HG02798 (cell line): ENCODE measurements around the gene FOXL3.
"Not testable (repeated sequence)": the region's sequence is repeated elsewhere in the genome, so short reads cannot be mapped to it uniquely, and the experiment has no call there.

ENCODE experiments used
- ATAC-seq: cut with Tn5 transposase; IDR thresholded peaks from one replicate; pipeline ENCODE4 v1.9.1; 2021; ENCODE audit warnings: mild to moderate bottlenecking; ENCODE audit not compliant: unreplicated experiment, poor library complexity

FOXL3 gene

GRCh38 chr7:254337-255037 lies 35.5 kb upstream of the FOXL3 start:
- no peak for ATAC-seq

DNA sequence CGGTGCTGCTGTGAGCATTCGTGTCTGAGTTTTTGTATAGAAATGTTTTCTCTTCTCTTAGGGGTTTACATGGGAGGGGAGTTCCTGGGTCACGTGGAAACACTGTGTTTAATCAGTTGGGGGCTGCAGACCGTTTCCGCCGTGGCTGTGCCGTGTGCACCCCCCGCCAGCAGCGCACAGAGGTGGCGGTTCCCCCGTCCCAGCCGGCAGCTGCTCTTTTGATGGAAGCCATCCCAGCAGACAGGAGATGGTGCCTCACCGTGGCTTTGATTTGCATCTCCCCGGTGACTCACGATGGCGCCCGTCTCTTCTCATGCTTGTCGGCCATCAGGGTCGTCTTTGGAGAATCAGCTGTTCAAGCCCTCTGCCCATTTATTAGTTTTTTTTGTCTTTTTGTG lies 34.9 kb upstream of the FOXL3 start:
- no peak for ATAC-seq

- ATAC-seq: no peak
These were observed 34.1 kb upstream of the FOXL3 start for GRCh38 chr7:255721-256361.

DNA sequence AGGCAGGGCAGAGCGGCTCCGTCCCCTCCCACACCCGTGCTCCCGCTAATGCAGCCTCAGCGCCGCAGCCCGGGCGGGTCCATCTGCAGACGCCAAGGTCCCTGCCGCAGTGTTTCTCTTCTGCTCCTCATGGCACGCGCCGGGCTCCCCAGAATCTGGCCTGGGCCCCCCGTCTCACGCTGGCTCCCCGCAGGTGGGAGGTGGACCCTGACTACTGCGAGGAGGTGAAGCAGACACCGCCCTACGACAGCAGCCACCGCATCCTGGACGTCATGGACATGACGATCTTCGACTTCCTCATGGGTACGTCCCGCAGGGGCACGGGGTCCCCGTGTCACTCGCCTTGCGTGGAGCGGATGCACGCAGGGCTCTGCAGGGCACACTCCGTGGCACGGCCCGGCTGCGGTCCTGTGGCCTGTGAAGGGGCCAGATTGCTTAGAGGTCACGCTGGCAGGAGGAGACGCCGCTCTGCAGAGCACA lies 33.5 kb upstream of the FOXL3 start:
- ATAC-seq: no peak

DNA sequence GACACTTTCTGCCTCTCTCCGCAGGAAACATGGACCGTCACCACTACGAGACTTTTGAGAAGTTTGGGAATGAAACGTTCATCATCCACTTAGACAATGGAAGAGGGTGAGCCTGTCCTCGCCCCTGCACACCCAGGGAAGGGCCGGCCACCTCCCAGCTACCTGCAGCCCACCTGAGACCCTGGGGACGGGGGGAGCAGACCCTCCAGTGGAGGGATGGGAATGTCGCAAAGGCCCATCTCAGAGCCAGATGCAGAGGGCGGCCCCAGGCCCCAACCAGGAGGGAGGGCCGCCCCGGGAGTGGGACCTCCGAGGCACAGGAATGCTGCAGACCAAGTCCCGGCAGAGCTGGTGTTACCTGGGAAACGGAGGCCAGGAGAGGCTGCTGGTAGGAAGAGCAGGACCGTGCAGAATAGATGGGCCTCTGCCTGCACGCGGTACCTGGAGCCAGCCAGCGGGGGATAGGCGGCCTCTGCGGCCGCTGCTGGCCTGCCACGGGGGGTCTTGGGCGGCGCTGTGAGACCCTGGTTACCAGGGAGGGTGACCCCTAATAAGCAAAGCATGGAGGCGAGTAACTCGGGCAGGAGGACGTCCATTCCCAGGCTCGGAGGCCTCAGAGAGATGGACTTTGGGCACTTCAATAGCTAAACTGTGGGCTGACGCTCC lies 32.9 kb upstream of the FOXL3 start:
- no peak for ATAC-seq

DNA sequence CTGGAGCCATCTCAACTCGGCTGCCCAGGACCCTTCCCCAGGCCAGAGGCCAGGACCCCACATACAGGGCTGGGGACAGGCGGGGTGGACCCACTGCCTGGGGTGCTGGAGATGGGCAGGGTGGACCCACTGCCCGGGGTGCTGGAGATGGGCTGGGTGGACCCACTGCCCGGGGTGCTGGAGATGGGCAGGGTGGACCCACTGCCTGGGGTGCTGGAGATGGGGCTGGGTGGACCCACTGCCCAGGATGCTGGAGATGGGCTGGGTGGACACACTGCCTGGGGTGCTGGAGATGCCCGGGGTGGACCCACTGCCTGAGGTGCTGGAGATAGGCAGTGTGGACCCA lies 32.4 kb upstream of the FOXL3 start:
- ATAC-seq: no peak

DNA sequence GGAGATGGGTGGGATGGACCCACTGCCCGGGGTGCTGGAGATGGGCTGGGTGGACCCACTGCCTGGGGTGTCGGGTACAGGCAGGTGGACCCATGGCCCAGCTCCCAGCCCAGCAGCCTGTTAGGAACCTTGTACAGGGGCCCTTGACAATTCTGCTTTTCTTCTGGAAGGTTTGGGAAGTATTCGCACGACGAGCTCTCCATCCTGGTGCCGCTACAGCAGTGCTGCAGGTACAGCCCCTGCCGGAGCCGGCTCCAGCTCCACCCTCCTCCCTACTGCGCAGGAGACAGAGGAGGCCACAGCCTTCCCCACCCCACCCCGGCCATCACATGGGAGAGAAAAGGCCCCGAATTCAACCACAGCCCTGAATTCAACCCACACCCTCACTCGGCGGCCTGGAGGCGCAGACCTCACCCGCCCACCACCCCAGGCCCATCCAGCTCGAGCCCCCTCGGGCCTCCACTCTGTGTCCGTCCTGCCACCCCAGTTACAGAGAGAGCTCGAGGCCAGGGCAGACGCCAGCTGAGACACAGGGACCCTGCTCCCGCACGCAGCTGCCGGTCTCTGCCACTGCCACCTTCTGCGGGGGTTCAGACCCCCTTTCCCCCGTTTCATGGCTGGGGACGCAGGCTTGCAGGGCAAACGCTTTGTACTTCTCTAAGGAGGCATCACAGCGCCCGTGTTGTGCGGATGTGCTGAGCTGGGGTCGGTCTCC lies 31.3 kb upstream of the FOXL3 start:
- ATAC-seq: no peak

DNA sequence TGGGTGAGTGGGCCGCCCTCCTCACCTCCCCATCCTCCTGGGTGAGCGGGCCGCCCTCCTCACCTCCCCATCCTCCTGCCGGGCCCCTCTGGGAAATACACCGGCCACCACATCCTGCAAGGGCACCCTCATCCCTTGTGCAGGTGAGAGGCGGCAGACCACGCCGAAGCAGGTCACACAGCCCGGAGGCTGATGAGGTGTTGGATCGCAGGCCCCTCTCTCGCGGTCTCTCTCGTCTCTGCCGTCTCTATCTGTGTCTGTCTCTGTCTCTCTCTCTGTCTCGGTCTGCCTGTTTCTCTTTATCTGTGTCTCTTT lies 30.8 kb upstream of the FOXL3 start:
- no peak for ATAC-seq

DNA sequence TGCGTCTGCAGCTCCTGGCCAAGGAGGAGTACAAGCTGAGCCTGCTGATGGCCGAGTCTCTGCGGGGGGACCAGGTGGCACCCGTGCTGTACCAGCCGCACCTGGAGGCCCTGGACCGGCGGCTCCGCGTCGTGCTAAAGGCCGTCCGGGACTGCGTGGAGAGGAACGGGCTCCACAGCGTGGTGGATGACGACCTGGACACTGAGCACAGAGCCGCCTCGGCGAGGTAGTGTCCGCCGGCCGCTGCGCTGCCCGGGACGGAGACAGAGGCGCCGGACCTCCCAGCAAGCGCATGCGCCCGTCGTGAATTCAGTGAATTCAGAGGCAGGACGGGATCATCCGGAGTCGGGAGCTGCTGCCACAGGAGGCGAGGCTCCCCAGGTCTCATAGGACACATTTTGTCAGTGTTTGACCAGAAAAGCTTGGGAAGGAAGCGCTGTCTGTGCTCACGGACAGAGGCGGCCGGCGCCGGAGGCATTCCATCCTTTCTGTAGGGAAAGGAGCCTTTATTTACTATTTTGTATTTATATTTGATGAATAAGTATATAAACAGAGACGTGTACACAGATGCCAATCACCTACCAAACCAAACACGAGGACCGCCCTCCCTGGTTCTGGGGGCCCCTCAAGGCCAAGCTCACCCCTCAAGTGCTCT lies 30.1 kb upstream of the FOXL3 start:
- ATAC-seq: no peak

DNA sequence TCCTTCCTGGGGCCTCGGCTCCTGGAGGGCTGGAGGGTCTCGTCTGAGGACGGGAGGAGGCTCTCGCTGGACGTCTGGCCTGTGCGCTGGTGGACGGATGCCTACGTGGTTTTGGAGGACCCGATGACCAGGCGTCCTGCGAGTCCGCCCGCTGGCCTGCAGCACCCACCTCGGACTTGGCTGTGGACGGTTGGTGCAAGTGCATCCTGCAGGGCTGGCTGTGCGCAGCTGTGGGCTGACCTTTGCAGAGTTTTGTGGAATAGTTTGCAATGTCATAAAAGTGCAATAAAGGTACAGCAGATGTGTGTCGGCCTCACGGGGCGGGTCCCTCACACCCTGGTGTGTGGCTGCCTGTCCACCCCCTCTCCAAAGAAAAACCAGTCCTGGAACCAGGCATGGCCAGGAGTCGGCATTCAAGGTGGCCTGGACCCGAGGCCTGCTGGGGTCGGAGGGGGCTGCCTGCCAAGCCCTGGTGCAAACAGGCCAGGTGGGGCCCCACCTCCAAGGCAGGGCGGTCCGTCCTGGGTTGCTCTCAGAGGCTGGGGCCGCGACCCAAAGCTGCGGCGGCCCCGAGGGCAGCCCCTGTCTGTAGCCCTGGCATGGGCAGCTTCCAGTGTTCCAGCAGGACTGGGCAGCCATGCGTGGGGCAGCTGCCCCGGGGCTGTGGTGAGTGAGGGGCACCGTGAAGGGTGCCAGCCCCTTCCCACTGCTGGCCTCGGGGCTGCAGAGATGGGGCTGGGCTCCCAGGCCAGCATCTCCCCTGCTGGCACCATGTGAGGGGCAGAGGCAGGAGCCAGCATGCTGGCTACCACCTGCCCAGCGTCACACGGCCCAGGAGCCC lies 29.3 kb upstream of the FOXL3 start:
- ATAC-seq: no peak

GRCh38 chr7:261341-262250 lies 28.4 kb upstream of the FOXL3 start:
- ATAC-seq: no peak

GRCh38 chr7:262251-262572 lies 27.8 kb upstream of the FOXL3 start:
- no peak for ATAC-seq

GRCh38 chr7:262631-263311 lies 27.2 kb upstream of the FOXL3 start:
- not testable (repeated sequence) for ATAC-seq

DNA sequence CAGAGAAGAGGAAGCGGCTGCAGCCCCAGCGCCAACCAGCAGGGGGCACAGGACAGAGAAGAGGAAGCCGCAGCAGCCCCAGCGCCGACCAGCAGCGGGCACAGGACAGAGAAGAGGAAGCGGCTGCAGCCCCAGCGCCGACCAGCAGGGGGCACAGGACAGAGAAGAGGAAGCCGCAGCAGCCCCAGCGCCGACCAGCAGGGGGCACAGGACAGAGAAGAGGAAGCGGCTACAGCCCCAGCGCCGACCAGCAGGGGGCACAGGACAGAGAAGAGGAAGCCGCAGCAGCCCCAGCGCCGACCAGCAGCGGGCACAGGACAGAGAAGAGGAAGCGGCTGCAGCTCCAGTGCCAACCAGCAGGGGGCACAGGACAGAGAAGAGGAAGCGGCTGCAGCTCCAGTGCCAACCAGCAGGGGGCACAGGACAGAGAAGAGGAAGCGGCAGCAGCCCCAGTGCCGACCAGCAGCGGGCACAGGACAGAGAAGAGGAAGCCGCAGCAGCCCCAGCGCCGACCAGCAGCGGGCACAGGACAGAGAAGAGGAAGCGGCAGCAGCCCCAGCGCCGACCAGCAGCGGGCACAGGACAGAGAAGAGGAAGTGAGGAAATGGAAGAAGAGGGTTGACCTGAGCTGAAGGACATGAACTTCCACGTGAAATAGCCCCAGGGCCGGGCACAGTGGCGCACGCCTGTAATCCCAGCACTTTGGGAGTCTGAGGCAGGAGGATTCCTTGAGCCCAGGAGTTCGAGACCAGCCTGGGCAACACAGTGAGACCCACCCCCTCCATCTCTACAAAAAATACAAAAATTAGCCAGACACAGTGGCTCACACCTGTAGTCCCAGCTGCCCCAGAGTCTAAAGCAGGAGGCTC lies 26.3 kb upstream of the FOXL3 start:
- ATAC-seq: not testable (repeated sequence)

DNA sequence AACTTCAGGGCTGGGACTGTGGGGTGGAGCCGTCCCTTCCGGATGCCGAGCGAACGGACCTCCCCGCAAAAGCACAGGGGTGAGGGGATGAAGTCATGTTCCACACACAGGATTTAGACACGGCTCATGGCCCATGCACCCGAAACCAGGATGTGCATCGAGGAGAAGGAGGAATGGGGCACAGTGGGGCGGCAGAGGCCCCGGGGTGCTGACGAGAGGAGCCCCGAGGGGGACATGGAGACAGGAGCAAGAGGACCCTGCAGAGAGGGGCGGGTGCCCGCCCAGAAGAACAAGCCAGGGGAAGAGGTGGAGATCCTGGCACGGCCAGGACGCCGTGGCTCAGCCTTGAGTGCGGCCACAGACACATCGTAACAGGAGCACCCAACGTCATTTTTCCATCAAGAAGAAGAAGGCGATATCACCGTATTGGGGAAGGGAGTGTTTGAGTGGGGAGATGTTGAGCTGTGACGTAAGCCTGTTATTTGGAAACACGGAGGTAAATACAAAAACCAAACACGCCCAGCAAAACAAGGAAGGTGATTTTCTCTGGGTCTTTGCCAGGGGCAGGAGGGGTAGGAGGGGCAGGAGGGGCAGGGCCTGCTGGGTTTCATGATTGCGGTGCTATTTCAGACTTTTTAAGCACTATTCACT lies 25.3 kb upstream of the FOXL3 start:
- no peak for ATAC-seq

- ATAC-seq: no peak
These were observed 24.6 kb upstream of the FOXL3 start for GRCh38 chr7:265192-265997.
